ENCODE data around the gene CCR7. TPM values are rescaled to one million over a fixed set of nuclear protein-coding genes. Genes with fewer than 3 reads are reported as not detected.

Gene CCR7
- total and polyA plus RNA-seq, 2 of the 8 experiments (the other 6 are each of a cell fraction or from before 2014, with no cell fraction given), result 0.12 to 0.17 TPM

DNA sequence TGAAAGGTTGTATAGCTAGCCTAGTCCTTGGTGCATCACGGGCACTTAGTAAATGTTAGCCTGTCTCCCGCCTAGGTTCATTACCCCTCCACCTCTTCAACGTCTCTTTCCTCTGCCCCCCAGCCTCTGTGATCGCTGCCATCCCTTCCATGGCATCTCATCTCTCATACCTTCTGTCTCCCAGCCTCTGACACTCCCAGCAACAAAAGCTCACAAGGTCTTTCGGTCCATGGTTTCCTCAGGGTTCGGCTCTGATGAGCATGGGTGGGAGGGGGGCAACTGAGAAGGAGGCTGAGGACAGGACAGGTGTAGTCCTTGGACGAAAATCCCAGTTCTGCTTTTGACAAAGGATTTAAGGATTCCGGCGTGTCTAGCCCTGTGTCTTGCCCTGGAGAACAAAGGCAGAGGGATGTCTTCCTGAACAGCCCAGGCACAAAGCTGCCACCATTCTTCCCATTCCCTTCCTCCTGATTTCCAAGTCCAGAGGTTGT lies 16.7 kb downstream of the CCR7 start (continued):
- TF ChIP-seq, protein P1, sequence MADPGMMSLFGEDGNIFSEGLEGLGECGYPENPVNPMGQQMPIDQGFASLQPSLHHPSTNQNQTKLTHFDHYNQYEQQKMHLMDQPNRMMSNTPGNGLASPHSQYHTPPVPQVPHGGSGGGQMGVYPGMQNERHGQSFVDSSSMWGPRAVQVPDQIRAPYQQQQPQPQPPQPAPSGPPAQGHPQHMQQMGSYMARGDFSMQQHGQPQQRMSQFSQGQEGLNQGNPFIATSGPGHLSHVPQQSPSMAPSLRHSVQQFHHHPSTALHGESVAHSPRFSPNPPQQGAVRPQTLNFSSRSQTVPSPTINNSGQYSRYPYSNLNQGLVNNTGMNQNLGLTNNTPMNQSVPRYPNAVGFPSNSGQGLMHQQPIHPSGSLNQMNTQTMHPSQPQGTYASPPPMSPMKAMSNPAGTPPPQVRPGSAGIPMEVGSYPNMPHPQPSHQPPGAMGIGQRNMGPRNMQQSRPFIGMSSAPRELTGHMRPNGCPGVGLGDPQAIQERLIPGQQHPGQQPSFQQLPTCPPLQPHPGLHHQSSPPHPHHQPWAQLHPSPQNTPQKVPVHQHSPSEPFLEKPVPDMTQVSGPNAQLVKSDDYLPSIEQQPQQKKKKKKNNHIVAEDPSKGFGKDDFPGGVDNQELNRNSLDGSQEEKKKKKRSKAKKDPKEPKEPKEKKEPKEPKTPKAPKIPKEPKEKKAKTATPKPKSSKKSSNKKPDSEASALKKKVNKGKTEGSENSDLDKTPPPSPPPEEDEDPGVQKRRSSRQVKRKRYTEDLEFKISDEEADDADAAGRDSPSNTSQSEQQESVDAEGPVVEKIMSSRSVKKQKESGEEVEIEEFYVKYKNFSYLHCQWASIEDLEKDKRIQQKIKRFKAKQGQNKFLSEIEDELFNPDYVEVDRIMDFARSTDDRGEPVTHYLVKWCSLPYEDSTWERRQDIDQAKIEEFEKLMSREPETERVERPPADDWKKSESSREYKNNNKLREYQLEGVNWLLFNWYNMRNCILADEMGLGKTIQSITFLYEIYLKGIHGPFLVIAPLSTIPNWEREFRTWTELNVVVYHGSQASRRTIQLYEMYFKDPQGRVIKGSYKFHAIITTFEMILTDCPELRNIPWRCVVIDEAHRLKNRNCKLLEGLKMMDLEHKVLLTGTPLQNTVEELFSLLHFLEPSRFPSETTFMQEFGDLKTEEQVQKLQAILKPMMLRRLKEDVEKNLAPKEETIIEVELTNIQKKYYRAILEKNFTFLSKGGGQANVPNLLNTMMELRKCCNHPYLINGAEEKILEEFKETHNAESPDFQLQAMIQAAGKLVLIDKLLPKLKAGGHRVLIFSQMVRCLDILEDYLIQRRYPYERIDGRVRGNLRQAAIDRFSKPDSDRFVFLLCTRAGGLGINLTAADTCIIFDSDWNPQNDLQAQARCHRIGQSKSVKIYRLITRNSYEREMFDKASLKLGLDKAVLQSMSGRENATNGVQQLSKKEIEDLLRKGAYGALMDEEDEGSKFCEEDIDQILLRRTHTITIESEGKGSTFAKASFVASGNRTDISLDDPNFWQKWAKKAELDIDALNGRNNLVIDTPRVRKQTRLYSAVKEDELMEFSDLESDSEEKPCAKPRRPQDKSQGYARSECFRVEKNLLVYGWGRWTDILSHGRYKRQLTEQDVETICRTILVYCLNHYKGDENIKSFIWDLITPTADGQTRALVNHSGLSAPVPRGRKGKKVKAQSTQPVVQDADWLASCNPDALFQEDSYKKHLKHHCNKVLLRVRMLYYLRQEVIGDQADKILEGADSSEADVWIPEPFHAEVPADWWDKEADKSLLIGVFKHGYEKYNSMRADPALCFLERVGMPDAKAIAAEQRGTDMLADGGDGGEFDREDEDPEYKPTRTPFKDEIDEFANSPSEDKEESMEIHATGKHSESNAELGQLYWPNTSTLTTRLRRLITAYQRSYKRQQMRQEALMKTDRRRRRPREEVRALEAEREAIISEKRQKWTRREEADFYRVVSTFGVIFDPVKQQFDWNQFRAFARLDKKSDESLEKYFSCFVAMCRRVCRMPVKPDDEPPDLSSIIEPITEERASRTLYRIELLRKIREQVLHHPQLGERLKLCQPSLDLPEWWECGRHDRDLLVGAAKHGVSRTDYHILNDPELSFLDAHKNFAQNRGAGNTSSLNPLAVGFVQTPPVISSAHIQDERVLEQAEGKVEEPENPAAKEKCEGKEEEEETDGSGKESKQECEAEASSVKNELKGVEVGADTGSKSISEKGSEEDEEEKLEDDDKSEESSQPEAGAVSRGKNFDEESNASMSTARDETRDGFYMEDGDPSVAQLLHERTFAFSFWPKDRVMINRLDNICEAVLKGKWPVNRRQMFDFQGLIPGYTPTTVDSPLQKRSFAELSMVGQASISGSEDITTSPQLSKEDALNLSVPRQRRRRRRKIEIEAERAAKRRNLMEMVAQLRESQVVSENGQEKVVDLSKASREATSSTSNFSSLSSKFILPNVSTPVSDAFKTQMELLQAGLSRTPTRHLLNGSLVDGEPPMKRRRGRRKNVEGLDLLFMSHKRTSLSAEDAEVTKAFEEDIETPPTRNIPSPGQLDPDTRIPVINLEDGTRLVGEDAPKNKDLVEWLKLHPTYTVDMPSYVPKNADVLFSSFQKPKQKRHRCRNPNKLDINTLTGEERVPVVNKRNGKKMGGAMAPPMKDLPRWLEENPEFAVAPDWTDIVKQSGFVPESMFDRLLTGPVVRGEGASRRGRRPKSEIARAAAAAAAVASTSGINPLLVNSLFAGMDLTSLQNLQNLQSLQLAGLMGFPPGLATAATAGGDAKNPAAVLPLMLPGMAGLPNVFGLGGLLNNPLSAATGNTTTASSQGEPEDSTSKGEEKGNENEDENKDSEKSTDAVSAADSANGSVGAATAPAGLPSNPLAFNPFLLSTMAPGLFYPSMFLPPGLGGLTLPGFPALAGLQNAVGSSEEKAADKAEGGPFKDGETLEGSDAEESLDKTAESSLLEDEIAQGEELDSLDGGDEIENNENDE (IDR thresholded peaks at IDR 0.05; ENCODE audit: insufficient replicate concordance, low read length), result no peak
